K562 (cell line): ENCODE results near the gene NMBR. TPM values are rescaled to one million over a fixed set of nuclear protein-coding genes. Genes with fewer than 3 reads are reported as not detected.

ENCODE experiments used
- E2F8 ChIP-seq: fragments of 450-650 bp; IDR thresholded peaks from 2 replicates; pipeline ENCODE4 v1.7.1; 2018; ENCODE audit warnings: mild to moderate bottlenecking, low read depth; ENCODE audit not compliant: partially characterized antibody
- FUS ChIP-seq: fragments of 200-400 bp; formaldehyde crosslinking; optimal IDR thresholded peaks from 2 replicates; pipeline ENCODE3; 2017; ENCODE audit warnings: low read depth, low read length
- GABPB2 ChIP-seq: fragments of 250-450 bp; sonication (Bioruptor Pico); conservative IDR thresholded peaks from 2 replicates; pipeline ENCODE4 v1.5.1; 2021; ENCODE audit warnings: mild to moderate bottlenecking
- HDAC3 ChIP-seq: fragments of 450-650 bp; IDR thresholded peaks from 2 replicates; pipeline ENCODE4 v1.6.1; 2018; ENCODE audit warnings: borderline replicate concordance, mild to moderate bottlenecking, moderate library complexity; ENCODE audit not compliant: partially characterized antibody
- MCM7 ChIP-seq, 2 experiments: fragments of 450-650 bp; IDR thresholded peaks; 2 replicates each; pipeline ENCODE4 v1.6.1; 2016 to 2018
- NCOA1 ChIP-seq: fragments of 450-650 bp; IDR thresholded peaks from 2 replicates; pipeline ENCODE4 v1.6.1; 2016; ENCODE audit warnings: low read depth
- NCOA2 ChIP-seq, 2 experiments: fragments of 450-650 bp; IDR thresholded peaks; 2 replicates each; pipeline ENCODE4 v1.6.1; 2018; ENCODE audit warnings: mild to moderate bottlenecking in 2 of 2, moderate library complexity in 1 of 2; ENCODE audit not compliant: partially characterized antibody in 2 of 2
- NKRF ChIP-seq: fragments of 450-650 bp; IDR thresholded peaks from 2 replicates; pipeline ENCODE4 v1.6.1; 2016; ENCODE audit warnings: borderline replicate concordance
- NONO ChIP-seq, 2 experiments: fragments of 200-400 bp in 1 of 2; fragments of 450-650 bp in 1 of 2; formaldehyde crosslinking in 1 of 2; IDR thresholded peaks; 2 replicates each; pipeline ENCODE4 v1.6.1; 2017; ENCODE audit warnings: low read depth in 2 of 2, mild to moderate bottlenecking in 2 of 2, moderate library complexity in 2 of 2, low read length in 1 of 2
- PRPF4 ChIP-seq: fragments of 200-400 bp; formaldehyde crosslinking; IDR thresholded peaks from one replicate; pipeline ENCODE4 v1.6.1; 2017; ENCODE audit warnings: low read length, low read depth, mild to moderate bottlenecking; ENCODE audit not compliant: insufficient read depth, poor library complexity, severe bottlenecking
- SMARCC2 ChIP-seq: fragments of 450-650 bp; IDR thresholded peaks from 2 replicates; pipeline ENCODE4 v1.6.1; 2017; ENCODE audit warnings: antibody characterized with exemption, moderate library complexity, mild to moderate bottlenecking, low read depth
- TCFL5 ChIP-seq: fragments of 250-450 bp; sonication (Bioruptor Pico); conservative IDR thresholded peaks from 2 replicates; pipeline ENCODE4 v1.6.1; 2021; ENCODE audit warnings: mild to moderate bottlenecking, moderate library complexity, matching md5 sums
- TEAD4 ChIP-seq, 2 experiments: sonication (generic) in 1 of 2; formaldehyde crosslinking in 1 of 2; IDR thresholded peaks; 2 replicates each; pipeline versions ENCODE4 v1.6.1 to v1.8.0; 2012 to 2022; ENCODE audit warnings: borderline replicate concordance in 1 of 2, inconsistent platforms in 1 of 2, low read length in 1 of 2, mild to moderate bottlenecking in 1 of 2, missing genetic modification reagents in 1 of 2
- ZFP36 ChIP-seq: fragments of 150-350 bp; IDR thresholded peaks from 2 replicates; pipeline ENCODE4 v1.6.1; 2018; ENCODE audit warnings: low read length, low read depth; ENCODE audit not compliant: partially characterized antibody
- ZNF668 ChIP-seq: fragments of 250-450 bp; sonication (Bioruptor Pico); IDR thresholded peaks from 2 replicates; pipeline ENCODE4 v1.8.0; 2022; ENCODE audit warnings: mild to moderate bottlenecking, inconsistent platforms
- polyA plus RNA-seq, 8 experiments: library from polyadenylated mRNA; depleted of rRNA in 4 of 8; stranded (reverse) in 5 of 8; unstranded in 3 of 8; fragments of >200 nt; fragmentation: Nextera tagmentation in 2 of 8; fragmentation: Illumina TruSeq in 1 of 8; extraction: Ambion mirVana in 2 of 8; extraction: Trizol in 1 of 8; gene quantifications; 2 replicates each; pipeline versions ENCODE4 v1.2.1 to v1.2.3, GENCODE V29; 2011 to 2014; ENCODE audit warnings: inconsistent platforms in 1 of 8, missing spikeins in 1 of 8
- total RNA-seq, 7 experiments: library from RNA; depleted of rRNA in 6 of 7; stranded (reverse); fragments of >200 nt in 6 of 7; fragmentation: Illumina TruSeq in 2 of 7; extraction: Trizol in 2 of 7; gene quantifications; 2 replicates each; pipeline versions ENCODE4 v1.2.1 to v1.2.3, GENCODE V29; 2011 to 2021; ENCODE audit warnings: low replicate concordance in 1 of 7
- TF ChIP-seq, protein P1 (sequence below): fragments of 250-450 bp; sonication (Bioruptor Pico); IDR thresholded peaks from 2 replicates; pipeline ENCODE4 v1.5.1; 2021; ENCODE audit warnings: mild to moderate bottlenecking
- TF ChIP-seq, protein P2 (sequence below): fragments of 450-650 bp; IDR thresholded peaks from 2 replicates; pipeline ENCODE4 v1.6.1; 2017; ENCODE audit warnings: mild to moderate bottlenecking, moderate library complexity

Gene NMBR
- total and polyA plus RNA-seq, 9 of the 15 experiments (the other 6 are each of a cell fraction or from before 2014, with no cell fraction given) = not detected

- peak; percentile 98 for TF ChIP-seq NKRF
- peak in 1 of 2 experiments; percentile 18; a peak in 1 of 4 replicates for TF ChIP-seq NONO (IDR thresholded peaks at IDR 0.05; ENCODE audit: low read depth in 2 of 2, low read length in 1 of 2)
- no peak for TF ChIP-seq GABPB2
- TF ChIP-seq ZFP36 = peak; percentile 40
- no peak for TF ChIP-seq ZNF668
- peak in 1 of 2 experiments; percentile 23 for TF ChIP-seq NCOA2 (IDR thresholded peaks at IDR 0.05; ENCODE audit: partially characterized antibody in 2 of 2)
- TF ChIP-seq TEAD4 (IDR thresholded peaks at IDR 0.05; ENCODE audit: low read length) = peak; percentile 67
- TF ChIP-seq TEAD4 (CRISPR knock-in tag; IDR thresholded peaks at IDR 0.05; ENCODE audit: borderline replicate concordance) = no peak
- no peak for TF ChIP-seq HDAC3
- TF ChIP-seq MCM7 (IDR thresholded peaks at IDR 0.05) = peak in 1 of 2 experiments; percentile 89; a peak in 1 of 4 replicates
- peak; percentile 64; the same call in 1 of the 2 replicates for TF ChIP-seq NCOA1
- peak; percentile 96 for TF ChIP-seq E2F8
- TF ChIP-seq, protein P1, sequence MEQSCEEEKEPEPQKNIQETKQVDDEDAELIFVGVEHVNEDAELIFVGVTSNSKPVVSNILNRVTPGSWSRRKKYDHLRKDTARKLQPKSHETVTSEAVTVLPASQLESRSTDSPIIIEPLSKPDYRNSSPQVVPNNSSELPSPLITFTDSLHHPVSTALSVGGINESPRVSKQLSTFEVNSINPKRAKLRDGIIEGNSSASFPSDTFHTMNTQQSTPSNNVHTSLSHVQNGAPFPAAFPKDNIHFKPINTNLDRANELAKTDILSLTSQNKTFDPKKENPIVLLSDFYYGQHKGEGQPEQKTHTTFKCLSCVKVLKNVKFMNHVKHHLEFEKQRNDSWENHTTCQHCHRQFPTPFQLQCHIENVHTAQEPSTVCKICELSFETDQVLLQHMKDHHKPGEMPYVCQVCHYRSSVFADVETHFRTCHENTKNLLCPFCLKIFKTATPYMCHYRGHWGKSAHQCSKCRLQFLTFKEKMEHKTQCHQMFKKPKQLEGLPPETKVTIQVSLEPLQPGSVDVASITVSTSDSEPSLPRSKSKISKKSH (CRISPR knock-in tag) = no peak
- no peak for TF ChIP-seq PRPF4
- TF ChIP-seq FUS = no peak
- 0 out of 2 replicates have a peak, but pooled peaks have one; percentile 64 for TF ChIP-seq SMARCC2
- TF ChIP-seq TCFL5 (CRISPR knock-in tag) = no peak
- TF ChIP-seq, protein P2, sequence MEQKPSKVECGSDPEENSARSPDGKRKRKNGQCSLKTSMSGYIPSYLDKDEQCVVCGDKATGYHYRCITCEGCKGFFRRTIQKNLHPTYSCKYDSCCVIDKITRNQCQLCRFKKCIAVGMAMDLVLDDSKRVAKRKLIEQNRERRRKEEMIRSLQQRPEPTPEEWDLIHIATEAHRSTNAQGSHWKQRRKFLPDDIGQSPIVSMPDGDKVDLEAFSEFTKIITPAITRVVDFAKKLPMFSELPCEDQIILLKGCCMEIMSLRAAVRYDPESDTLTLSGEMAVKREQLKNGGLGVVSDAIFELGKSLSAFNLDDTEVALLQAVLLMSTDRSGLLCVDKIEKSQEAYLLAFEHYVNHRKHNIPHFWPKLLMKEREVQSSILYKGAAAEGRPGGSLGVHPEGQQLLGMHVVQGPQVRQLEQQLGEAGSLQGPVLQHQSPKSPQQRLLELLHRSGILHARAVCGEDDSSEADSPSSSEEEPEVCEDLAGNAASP = no peak
Measured at GRCh38 chr6:142146828-142147662, at the start of gene NMBR, which contains the start of gene VTA1 (continued).
